Measurements from ENCODE around the gene C14orf93. TPM values are rescaled to one million over a fixed set of nuclear protein-coding genes. Genes with fewer than 3 reads are reported as not detected.

Gene C14orf93
- total and polyA plus RNA-seq, 9 of the 15 experiments (the other 6 are each of a cell fraction or from before 2014, with no cell fraction given), result 2.2 to 22.4 (median 16.1) TPM

DNA sequence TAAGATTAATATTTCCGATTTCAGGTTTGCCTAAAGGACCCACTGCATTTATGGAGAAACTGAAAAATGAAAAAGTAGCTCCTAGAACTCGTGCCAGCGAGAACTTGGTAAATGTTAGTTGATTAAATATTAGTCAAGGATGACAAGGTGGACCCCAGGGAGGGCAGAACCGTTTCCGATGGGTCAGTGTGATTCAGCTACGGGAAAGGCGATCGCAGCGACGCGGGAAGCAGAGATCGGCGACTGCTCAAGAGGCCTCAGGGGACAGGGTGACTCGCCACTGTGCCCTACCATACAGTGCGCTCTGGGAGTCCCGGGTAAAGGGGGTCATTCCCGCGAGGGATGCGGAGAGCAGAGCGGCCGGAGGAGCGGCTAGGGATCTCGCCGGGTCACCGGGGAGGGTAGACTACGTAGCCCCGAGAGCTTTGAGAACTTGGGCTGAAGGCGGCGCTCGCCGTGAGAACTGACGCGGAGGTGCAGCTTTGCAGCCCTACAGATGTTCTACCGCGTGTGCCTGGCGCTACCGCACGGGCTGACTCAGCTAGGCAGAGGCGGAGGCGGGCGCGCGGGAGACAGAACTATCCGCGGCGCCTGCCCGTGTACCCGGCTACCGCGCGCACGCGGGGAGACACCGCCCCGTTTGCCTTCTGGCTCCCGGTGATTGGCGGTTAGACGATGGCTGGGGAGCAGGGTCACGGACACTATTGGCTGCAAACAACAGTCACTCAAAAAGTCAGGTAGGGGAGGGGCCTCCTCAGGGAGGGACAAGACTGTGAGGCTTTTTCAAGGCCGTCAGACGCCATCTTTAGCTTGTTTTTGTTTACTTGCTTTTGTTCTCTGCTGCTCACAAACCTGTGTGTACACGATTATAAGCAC, 3.2 kb downstream of the C14orf93 start (continued):
- TF ChIP-seq ARID3A (IDR thresholded peaks at IDR 0.05; ENCODE audit: borderline replicate concordance, low read depth, low read length) (no peak), HNRNPH1 (optimal IDR thresholded peaks at IDR 0.05; ENCODE audit: low read depth, low read length) (no peak), ZBTB1 (CRISPR knock-in tag; IDR thresholded peaks at IDR 0.05; ENCODE audit: borderline replicate concordance, low read depth) (peak; percentile 93), E4F1 (CRISPR knock-in tag; IDR thresholded peaks at IDR 0.05; ENCODE audit: borderline replicate concordance) (no peak), STAT5B (CRISPR knock-in tag; IDR thresholded peaks at IDR 0.05) (no peak), MBD2 (IDR thresholded peaks at IDR 0.05; ENCODE audit: borderline replicate concordance, low read depth) (peak; percentile 92), POLR2AphosphoS2 (IDR thresholded peaks at IDR 0.05; ENCODE audit: low read length) (peak; percentile 68; the same call in 1 of the 2 replicates), YBX1 (IDR thresholded peaks at IDR 0.05) (no peak), CBFA2T2 (conservative IDR thresholded peaks at IDR 0.05) (no peak), MTA3 (IDR thresholded peaks at IDR 0.05; ENCODE audit: borderline replicate concordance) (peak; percentile 95), ZNF561 (CRISPR knock-in tag; conservative IDR thresholded peaks at IDR 0.05) (no peak), MTF1 (CRISPR knock-in tag; IDR thresholded peaks at IDR 0.05; ENCODE audit: borderline replicate concordance) (no peak), SMAD2 (IDR thresholded peaks at IDR 0.05; ENCODE audit: low read depth, low read length) (no peak), TOE1 (IDR thresholded peaks at IDR 0.05; ENCODE audit: borderline replicate concordance) (peak; percentile 83), TOE1 (CRISPR knock-in tag; IDR thresholded peaks at IDR 0.05; ENCODE audit: borderline replicate concordance, low read depth) (0 out of 2 replicates have a peak, but pooled peaks have one; percentile 36), ZNF707 (CRISPR knock-in tag; conservative IDR thresholded peaks at IDR 0.05) (no peak), ZFP36 (IDR thresholded peaks at IDR 0.05; ENCODE audit: low read depth, low read length, partially characterized antibody) (no peak), KLF16 (IDR thresholded peaks at IDR 0.05) (no peak), RBBP5 (IDR thresholded peaks at IDR 0.05; ENCODE audit: borderline replicate concordance, insufficient read depth, low read length, poor library complexity, severe bottlenecking) (peak; percentile 94), CREB5 (CRISPR knock-in tag; IDR thresholded peaks at IDR 0.05) (no peak)
- TF ChIP-seq, protein P1, sequence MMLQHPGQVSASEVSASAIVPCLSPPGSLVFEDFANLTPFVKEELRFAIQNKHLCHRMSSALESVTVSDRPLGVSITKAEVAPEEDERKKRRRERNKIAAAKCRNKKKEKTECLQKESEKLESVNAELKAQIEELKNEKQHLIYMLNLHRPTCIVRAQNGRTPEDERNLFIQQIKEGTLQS (IDR thresholded peaks at IDR 0.05), result peak; percentile 83
- TF ChIP-seq, protein P1 (CRISPR knock-in tag; conservative IDR thresholded peaks at IDR 0.05), result no peak; the same call in 1 of the 2 replicates
